ENCODE data around the gene NRXN3. TPM values are rescaled to one million over a fixed set of nuclear protein-coding genes. Genes with fewer than 3 reads are reported as not detected.

NRXN3 gene
- total RNA-seq, 2 experiments from 2014 or later: not detected

- no peak for DNase-seq
- ChIA-PET POLR2A (no interaction called here), CTCF (no interaction called here)
- no peak overlapping the region for H3K27ac Mint-ChIP-seq
- H3K4me3 Mint-ChIP-seq: no peak overlapping the region
- no peaks in the 10 kb centered on the region for H3K36me3 Mint-ChIP-seq (ENCODE audit: low read depth)
- no peaks in the 10 kb centered on the region for H3K27me3 Mint-ChIP-seq
- H3K9me3 Mint-ChIP-seq: no peaks in the 10 kb centered on the region
- no peaks in the 10 kb centered on the region for H3K4me1 Mint-ChIP-seq
These were observed 1382.6 kb downstream of the NRXN3 start for GRCh38 chr14:79552778-79553177.

GRCh38 chr14:79554816-79555215 lies 1384.6 kb downstream of the NRXN3 start:
- H3K36me3 Mint-ChIP-seq (ENCODE audit: low read depth): no peaks in the 10 kb centered on the region
- no peaks in the 10 kb centered on the region for H3K27me3 Mint-ChIP-seq
- CTCF ChIA-PET: no interaction called here
- no peak overlapping the region for H3K27ac Mint-ChIP-seq
- no peaks in the 10 kb centered on the region for H3K9me3 Mint-ChIP-seq
- DNase-seq: no peak
- H3K4me3 Mint-ChIP-seq: no peak overlapping the region
- POLR2A ChIA-PET: no interaction called here
- H3K4me1 Mint-ChIP-seq: no peaks in the 10 kb centered on the region

GRCh38 chr14:79555429-79555828 lies 1385.3 kb downstream of the NRXN3 start:
- Mint-ChIP-seq H3K9me3 (no peaks in the 10 kb centered on the region), H3K4me3 (no peak overlapping the region), H3K27me3 (no peaks in the 10 kb centered on the region), H3K4me1 (no peaks in the 10 kb centered on the region), H3K27ac (no peak overlapping the region), H3K36me3 (ENCODE audit: low read depth) (no peaks in the 10 kb centered on the region)
- DNase-seq: no peak
- POLR2A ChIA-PET: no interaction called here
- CTCF ChIA-PET: no interaction called here

- POLR2A ChIA-PET: no interaction called here
- Mint-ChIP-seq H3K4me3 (no peak overlapping the region), H3K27me3 (no peaks in the 10 kb centered on the region), H3K27ac (no peak overlapping the region), H3K4me1 (no peaks in the 10 kb centered on the region), H3K9me3 (peaks cover 3% of the 10 kb centered on the region), H3K36me3 (ENCODE audit: low read depth) (no peaks in the 10 kb centered on the region)
- no peak for DNase-seq
- CTCF ChIA-PET: no interaction called here
These were observed 1387.1 kb downstream of the NRXN3 start for GRCh38 chr14:79557309-79557708.

- ChIA-PET POLR2A (no interaction called here), CTCF (no interaction called here)
- Mint-ChIP-seq H3K36me3 (ENCODE audit: low read depth) (no peaks in the 10 kb centered on the region), H3K9me3 (peaks cover 3% of the 10 kb centered on the region), H3K4me1 (no peaks in the 10 kb centered on the region), H3K4me3 (no peak overlapping the region), H3K27ac (no peak overlapping the region), H3K27me3 (no peaks in the 10 kb centered on the region)
- no peak for DNase-seq
These were observed 1392.0 kb downstream of the NRXN3 start for GRCh38 chr14:79562185-79562584.

GRCh38 chr14:79564371-79564770 lies 1394.2 kb downstream of the NRXN3 start:
- Mint-ChIP-seq H3K36me3 (ENCODE audit: low read depth) (no peaks in the 10 kb centered on the region), H3K4me1 (no peaks in the 10 kb centered on the region), H3K27ac (no peak overlapping the region), H3K27me3 (no peaks in the 10 kb centered on the region), H3K9me3 (peaks cover 3% of the 10 kb centered on the region), H3K4me3 (no peak overlapping the region)
- ChIA-PET CTCF (no interaction called here), POLR2A (no interaction called here)
- no peak for DNase-seq

- ChIA-PET POLR2A (no interaction called here), CTCF (no interaction called here)
- no peak for DNase-seq
- H3K4me3 Mint-ChIP-seq: no peak overlapping the region
- H3K4me1 Mint-ChIP-seq: no peaks in the 10 kb centered on the region
- H3K27me3 Mint-ChIP-seq: no peaks in the 10 kb centered on the region
- no peak overlapping the region for H3K27ac Mint-ChIP-seq
- no peaks in the 10 kb centered on the region for H3K36me3 Mint-ChIP-seq (ENCODE audit: low read depth)
- H3K9me3 Mint-ChIP-seq: no peaks in the 10 kb centered on the region
These were observed 1397.1 kb downstream of the NRXN3 start for GRCh38 chr14:79567306-79567705.

- Mint-ChIP-seq H3K4me3 (no peak overlapping the region), H3K9me3 (no peaks in the 10 kb centered on the region)
- POLR2A ChIA-PET: no interaction called here
These were observed 1398.4 kb downstream of the NRXN3 start for GRCh38 chr14:79568594-79568993.

GRCh38 chr14:79569072-79569471 lies 1398.9 kb downstream of the NRXN3 start:
- no peaks in the 10 kb centered on the region for H3K36me3 Mint-ChIP-seq (ENCODE audit: low read depth)
- no peak overlapping the region for H3K27ac Mint-ChIP-seq
- POLR2A ChIA-PET: no interaction called here
- no peaks in the 10 kb centered on the region for H3K27me3 Mint-ChIP-seq
- CTCF ChIA-PET: no interaction called here
- H3K4me1 Mint-ChIP-seq: no peaks in the 10 kb centered on the region
- H3K9me3 Mint-ChIP-seq: no peaks in the 10 kb centered on the region
- H3K4me3 Mint-ChIP-seq: no peak overlapping the region
- no peak for DNase-seq

More at GRCh38 chr14:79568594-79568993, 1398.4 kb downstream of the NRXN3 start:
- no peaks in the 10 kb centered on the region for H3K27me3 Mint-ChIP-seq
- H3K27ac Mint-ChIP-seq: no peak overlapping the region
- no peaks in the 10 kb centered on the region for H3K36me3 Mint-ChIP-seq (ENCODE audit: low read depth)
- CTCF ChIA-PET: no interaction called here
- no peak for DNase-seq
- no peaks in the 10 kb centered on the region for H3K4me1 Mint-ChIP-seq

GRCh38 chr14:79570648-79571047 lies 1400.5 kb downstream of the NRXN3 start:
- ChIA-PET CTCF (no interaction called here), POLR2A (no interaction called here)
- H3K4me1 Mint-ChIP-seq: no peaks in the 10 kb centered on the region
- H3K4me3 Mint-ChIP-seq: no peak overlapping the region
- DNase-seq: no peak
- H3K36me3 Mint-ChIP-seq (ENCODE audit: low read depth): no peaks in the 10 kb centered on the region
- no peak overlapping the region for H3K27ac Mint-ChIP-seq
- H3K9me3 Mint-ChIP-seq: no peaks in the 10 kb centered on the region
- H3K27me3 Mint-ChIP-seq: no peaks in the 10 kb centered on the region

- H3K27ac Mint-ChIP-seq: no peak overlapping the region
- ChIA-PET POLR2A (no interaction called here), CTCF (no interaction called here)
- no peaks in the 10 kb centered on the region for H3K36me3 Mint-ChIP-seq (ENCODE audit: low read depth)
- no peaks in the 10 kb centered on the region for H3K9me3 Mint-ChIP-seq
- H3K27me3 Mint-ChIP-seq: no peaks in the 10 kb centered on the region
- no peak overlapping the region for H3K4me3 Mint-ChIP-seq
- no peaks in the 10 kb centered on the region for H3K4me1 Mint-ChIP-seq
- no peak for DNase-seq
These were observed 1401.2 kb downstream of the NRXN3 start for GRCh38 chr14:79571366-79571765.

- DNase-seq: no peak
- Mint-ChIP-seq H3K4me1 (no peaks in the 10 kb centered on the region), H3K4me3 (no peak overlapping the region), H3K27ac (no peak overlapping the region), H3K27me3 (no peaks in the 10 kb centered on the region), H3K9me3 (no peaks in the 10 kb centered on the region), H3K36me3 (ENCODE audit: low read depth) (no peaks in the 10 kb centered on the region)
- ChIA-PET POLR2A (no interaction called here), CTCF (no interaction called here)
These were observed 1403.3 kb downstream of the NRXN3 start for GRCh38 chr14:79573486-79573885.

GRCh38 chr14:79575032-79575431 lies 1404.9 kb downstream of the NRXN3 start:
- Mint-ChIP-seq H3K4me3 (no peak overlapping the region), H3K4me1 (no peaks in the 10 kb centered on the region), H3K36me3 (ENCODE audit: low read depth) (no peaks in the 10 kb centered on the region), H3K27ac (no peak overlapping the region), H3K9me3 (no peaks in the 10 kb centered on the region), H3K27me3 (no peaks in the 10 kb centered on the region)
- CTCF ChIA-PET: no interaction called here
- POLR2A ChIA-PET: no interaction called here
- DNase-seq: no peak

- no peaks in the 10 kb centered on the region for H3K4me1 Mint-ChIP-seq
- no peaks in the 10 kb centered on the region for H3K36me3 Mint-ChIP-seq (ENCODE audit: low read depth)
These were observed 1406.3 kb downstream of the NRXN3 start for GRCh38 chr14:79576424-79576823.

GRCh38 chr14:79578470-79578869 lies 1408.3 kb downstream of the NRXN3 start:
- Mint-ChIP-seq H3K9me3 (no peaks in the 10 kb centered on the region), H3K36me3 (ENCODE audit: low read depth) (no peaks in the 10 kb centered on the region), H3K4me3 (no peak overlapping the region), H3K4me1 (no peaks in the 10 kb centered on the region), H3K27me3 (no peaks in the 10 kb centered on the region), H3K27ac (no peak overlapping the region)
- ChIA-PET POLR2A (no interaction called here), CTCF (no interaction called here)
- no peak for DNase-seq

More at GRCh38 chr14:79576424-79576823, 1406.3 kb downstream of the NRXN3 start:
- DNase-seq: no peak
- Mint-ChIP-seq H3K27ac (no peak overlapping the region), H3K9me3 (no peaks in the 10 kb centered on the region), H3K27me3 (no peaks in the 10 kb centered on the region), H3K4me3 (no peak overlapping the region)
- CTCF ChIA-PET: no interaction called here
- POLR2A ChIA-PET: no interaction called here
